C4-2B (cell line): ENCODE results near the gene PARP15.

Experiments used
- H3K27ac ChIP-seq: fragments of 450-650 bp; 2 replicates; pipeline ENCODE4 v1.5.1; 2017
- CTCF ChIP-seq: fragments of 450-650 bp; conservative IDR thresholded peaks from 2 replicates; pipeline ENCODE4 v1.5.1; 2017; ENCODE audit warnings: mild to moderate bottlenecking
- ZFX ChIP-seq: fragments of 450-650 bp; IDR thresholded peaks from 2 replicates; pipeline ENCODE4 v1.6.1; 2017

The PARP15 gene

GRCh38 chr3:122572940-122573412 lies 4.5 kb upstream of the PARP15 start:
- TF ChIP-seq CTCF: no peak
- TF ChIP-seq ZFX: no peak
- peak overlapping the region; percentile 60 for H3K27ac ChIP-seq

GRCh38 chr3:122576174-122576940 lies 1.1 kb upstream of the PARP15 start:
- H3K27ac ChIP-seq: no peak overlapping the region
- TF ChIP-seq CTCF: no peak
- no peak for TF ChIP-seq ZFX

- TF ChIP-seq CTCF (no peak), ZFX (no peak)
- no peak overlapping the region for H3K27ac ChIP-seq
Measured at GRCh38 chr3:122578069-122578740, 755 bp downstream of the PARP15 start.

GRCh38 chr3:122580470-122580869 lies 3.0 kb downstream of the PARP15 start:
- no peak overlapping the region for H3K27ac ChIP-seq
- TF ChIP-seq CTCF: no peak
- TF ChIP-seq ZFX: no peak

GRCh38 chr3:122581622-122582021 lies 4.2 kb downstream of the PARP15 start:
- no peak for TF ChIP-seq CTCF
- no peak for TF ChIP-seq ZFX
- H3K27ac ChIP-seq: no peak overlapping the region

- H3K27ac ChIP-seq: no peak overlapping the region
- TF ChIP-seq CTCF (no peak), ZFX (no peak)
Measured at GRCh38 chr3:122582390-122582789, 4.9 kb downstream of the PARP15 start.

GRCh38 chr3:122586098-122586497 lies 8.6 kb downstream of the PARP15 start:
- no peak for TF ChIP-seq CTCF
- TF ChIP-seq ZFX: no peak
- H3K27ac ChIP-seq: no peak overlapping the region
